H9 (cell line): Measurements from ENCODE around the gene HOXA9. TPM values are rescaled to one million over a fixed set of nuclear protein-coding genes. Genes with fewer than 3 reads are reported as not detected.

Experiments
- DNase-seq: peaks from one replicate; pipeline ENCODE4 v3.0.0-alpha.2; 2017
- H2AFZ ChIP-seq: one replicate; pipeline ENCODE4 v1.6.1; 2013; ENCODE audit warnings: mild to moderate bottlenecking, low read length, control low read depth, moderate library complexity
- H2AK5ac ChIP-seq: 2 replicates; pipeline ENCODE4 v1.6.1; 2013; ENCODE audit warnings: low read length, control low read depth, mixed read lengths; ENCODE audit not compliant: insufficient read length
- H2BK120ac ChIP-seq: one replicate; pipeline ENCODE4 v1.6.1; 2013; ENCODE audit warnings: low read depth, mild to moderate bottlenecking, low read length, control low read depth, inconsistent platforms; ENCODE audit not compliant: poor library complexity, severe bottlenecking
- H2BK12ac ChIP-seq: 2 replicates; pipeline ENCODE4 v1.6.1; 2013; ENCODE audit warnings: low read length, control low read depth, mixed read lengths, low read depth; ENCODE audit not compliant: insufficient read length
- H2BK15ac ChIP-seq: 2 replicates; pipeline ENCODE4 v1.6.1; 2013; ENCODE audit warnings: low read depth, low read length, control low read depth
- H2BK20ac ChIP-seq: one replicate; pipeline ENCODE4 v1.6.1; 2013; ENCODE audit warnings: low read depth, mild to moderate bottlenecking, low read length, control low read depth, inconsistent platforms; ENCODE audit not compliant: poor library complexity, severe bottlenecking
- H2BK5ac ChIP-seq: 2 replicates; pipeline ENCODE4 v1.6.1; 2013; ENCODE audit warnings: low read length, control low read depth, mixed read lengths; ENCODE audit not compliant: insufficient read length
- H3K14ac ChIP-seq: 2 replicates; pipeline ENCODE4 v1.6.1; 2013; ENCODE audit warnings: low read length, control low read depth; ENCODE audit not compliant: insufficient read depth
- H3K18ac ChIP-seq: 2 replicates; pipeline ENCODE4 v1.6.1; 2013; ENCODE audit warnings: low read depth, mild to moderate bottlenecking, mixed read lengths, low read length, control low read depth; ENCODE audit not compliant: insufficient read length
- H3K23ac ChIP-seq: 2 replicates; pipeline ENCODE4 v1.6.1; 2013; ENCODE audit warnings: low read length, control low read depth, mixed read lengths, low read depth; ENCODE audit not compliant: insufficient read length
- H3K23me2 ChIP-seq: 2 replicates; pipeline ENCODE4 v1.6.1; 2013; ENCODE audit warnings: low read depth, mild to moderate bottlenecking, mixed read lengths, low read length, control low read depth; ENCODE audit not compliant: insufficient read length, poor library complexity, severe bottlenecking
- H3K27ac ChIP-seq: 2 replicates; pipeline ENCODE4 v1.5.1; 2013; ENCODE audit warnings: low read length, control low read depth, mixed read lengths, low read depth; ENCODE audit not compliant: insufficient read length
- H3K27me3 ChIP-seq: 2 replicates; pipeline ENCODE4 v1.6.1; 2013; ENCODE audit warnings: low read length, control low read depth, inconsistent platforms; ENCODE audit not compliant: insufficient read depth
- H3K4ac ChIP-seq: 2 replicates; pipeline ENCODE4 v1.6.1; 2013; ENCODE audit warnings: low read depth, mild to moderate bottlenecking, control low read depth, inconsistent platforms, low read length, moderate library complexity
- H3K4me1 ChIP-seq: 2 replicates; pipeline ENCODE4 v1.6.1; 2013; ENCODE audit warnings: low read length, control low read depth, inconsistent platforms; ENCODE audit not compliant: insufficient read depth
- H3K4me2 ChIP-seq: 2 replicates; pipeline ENCODE4 v1.6.1; 2013; ENCODE audit warnings: low read length, control low read depth, mixed read lengths; ENCODE audit not compliant: insufficient read length, insufficient read depth
- H3K56ac ChIP-seq: 2 replicates; pipeline ENCODE4 v1.6.1; 2013; ENCODE audit warnings: low read depth, mild to moderate bottlenecking, mixed read lengths, low read length, control low read depth; ENCODE audit not compliant: insufficient read length
- H3K79me1 ChIP-seq: 2 replicates; pipeline ENCODE4 v1.6.1; 2013; ENCODE audit warnings: low read depth, mild to moderate bottlenecking, moderate library complexity, low read length, control low read depth, inconsistent platforms; ENCODE audit not compliant: insufficient read depth, poor library complexity, severe bottlenecking
- H3K79me2 ChIP-seq: 2 replicates; pipeline ENCODE4 v1.6.1; 2013; ENCODE audit warnings: low read length, control low read depth, inconsistent platforms; ENCODE audit not compliant: insufficient read depth
- H3K9ac ChIP-seq: 2 replicates; pipeline ENCODE4 v1.6.1; 2013; ENCODE audit warnings: low read length, control low read depth, mixed read lengths; ENCODE audit not compliant: insufficient read length; ENCODE audit errors: extremely low read depth
- H3K9me3 ChIP-seq: one replicate; pipeline ENCODE4 v1.6.1; 2013; ENCODE audit warnings: low read depth, low read length, inconsistent platforms; ENCODE audit not compliant: control insufficient read depth
- H3T11ph ChIP-seq: one replicate; pipeline ENCODE4 v1.6.1; 2013; ENCODE audit warnings: mild to moderate bottlenecking, low read length, control low read depth, inconsistent platforms
- H4K20me1 ChIP-seq: one replicate; pipeline ENCODE4 v1.6.1; 2013; ENCODE audit not compliant: control insufficient read depth, insufficient read length, insufficient read depth
- H4K5ac ChIP-seq: 2 replicates; pipeline ENCODE4 v1.6.1; 2013; ENCODE audit warnings: low read depth, mild to moderate bottlenecking, mixed read lengths, low read length, control low read depth; ENCODE audit not compliant: insufficient read length
- H4K8ac ChIP-seq: replicated peaks from 2 replicates; pipeline ENCODE4 v1.6.1; 2013; ENCODE audit warnings: low read length, control low read depth, mixed read lengths, low read depth; ENCODE audit not compliant: insufficient read length
- H4K91ac ChIP-seq: 2 replicates; pipeline ENCODE4 v1.6.1; 2013; ENCODE audit warnings: low read depth, mild to moderate bottlenecking, moderate library complexity, mixed read lengths, low read length, control low read depth; ENCODE audit not compliant: insufficient read length
- H3K27ac Mint-ChIP-seq, 3 experiments: 2 replicates in 2 of 3; 3 replicates in 1 of 3; pipeline ENCODE4 v1.8.0; 2020 to 2021; ENCODE audit warnings: mixed read lengths in 3 of 3, mild to moderate bottlenecking in 1 of 3, moderate library complexity in 1 of 3
- H3K27me3 Mint-ChIP-seq: 2 replicates; pipeline ENCODE4 v1.8.0; 2021; ENCODE audit warnings: low read depth, mild to moderate bottlenecking, moderate library complexity, mixed read lengths
- H3K36me3 Mint-ChIP-seq, 3 experiments: 2 replicates in 2 of 3; 3 replicates in 1 of 3; pipeline ENCODE4 v1.8.0; 2020 to 2021; ENCODE audit warnings: low read depth in 3 of 3, mixed read lengths in 3 of 3; ENCODE audit not compliant: insufficient read depth in 1 of 3
- H3K4me1 Mint-ChIP-seq, 2 experiments: 2 replicates each; pipeline ENCODE4 v1.8.0; 2020; ENCODE audit warnings: mixed read lengths in 2 of 2
- H3K4me3 Mint-ChIP-seq, 2 experiments: 2 replicates in 1 of 2; 3 replicates in 1 of 2; pipeline ENCODE4 v1.8.0; 2020 to 2021; ENCODE audit warnings: mild to moderate bottlenecking in 2 of 2, mixed read lengths in 2 of 2, moderate library complexity in 1 of 2
- H3K9me3 Mint-ChIP-seq, 2 experiments: 2 replicates in 1 of 2; 3 replicates in 1 of 2; pipeline ENCODE4 v1.8.0; 2020; ENCODE audit warnings: mild to moderate bottlenecking in 2 of 2, mixed read lengths in 2 of 2, moderate library complexity in 1 of 2
- WGBS: extraction: QIAGEN DNeasy Blood & Tissue Kit; methylation state at CpG from one replicate; pipeline ENCODE4 v1.1.7; 2013; ENCODE audit warnings: missing lambda C conversion rate, low lambda C conversion rate, mixed read lengths; ENCODE audit not compliant: insufficient read length; ENCODE audit errors: extremely low coverage; 5-methylcytosine and 5-hydroxymethylcytosine counted together
- total RNA-seq: library from RNA; stranded (reverse); gene quantifications from 2 replicates; pipeline ENCODE4 v1.2.1, GENCODE V29; 2021
- TF ChIP-seq, protein P1 (sequence below): fragments of 200-600 bp; sonication (generic); conservative IDR thresholded peaks from 3 replicates; pipeline ENCODE4 v1.8.0; 2021; ENCODE audit warnings: antibody characterized with exemption, mild to moderate bottlenecking

Gene HOXA9
- total RNA-seq, 1 experiment from 2014 or later: not detected

GRCh38 chr7:27139334-27140125 lies 25.8 kb downstream of the HOXA9 start:
- no peak overlapping the region for H2BK15ac ChIP-seq
- no peak overlapping the region for H3K27ac ChIP-seq
- H3K4me3 Mint-ChIP-seq: no peak overlapping the region; a peak in 1 of 5 replicates

More at GRCh38 chr7:27139334-27140125, 25.8 kb downstream of the HOXA9 start:
- no peaks in the 10 kb centered on the region for H3K4me1 ChIP-seq
- H4K8ac ChIP-seq: no peak overlapping the region
- H3T11ph ChIP-seq: no peak overlapping the region
- H2AK5ac ChIP-seq: no peak overlapping the region
- no peak overlapping the region for H2BK5ac ChIP-seq
- TF ChIP-seq, protein P1, sequence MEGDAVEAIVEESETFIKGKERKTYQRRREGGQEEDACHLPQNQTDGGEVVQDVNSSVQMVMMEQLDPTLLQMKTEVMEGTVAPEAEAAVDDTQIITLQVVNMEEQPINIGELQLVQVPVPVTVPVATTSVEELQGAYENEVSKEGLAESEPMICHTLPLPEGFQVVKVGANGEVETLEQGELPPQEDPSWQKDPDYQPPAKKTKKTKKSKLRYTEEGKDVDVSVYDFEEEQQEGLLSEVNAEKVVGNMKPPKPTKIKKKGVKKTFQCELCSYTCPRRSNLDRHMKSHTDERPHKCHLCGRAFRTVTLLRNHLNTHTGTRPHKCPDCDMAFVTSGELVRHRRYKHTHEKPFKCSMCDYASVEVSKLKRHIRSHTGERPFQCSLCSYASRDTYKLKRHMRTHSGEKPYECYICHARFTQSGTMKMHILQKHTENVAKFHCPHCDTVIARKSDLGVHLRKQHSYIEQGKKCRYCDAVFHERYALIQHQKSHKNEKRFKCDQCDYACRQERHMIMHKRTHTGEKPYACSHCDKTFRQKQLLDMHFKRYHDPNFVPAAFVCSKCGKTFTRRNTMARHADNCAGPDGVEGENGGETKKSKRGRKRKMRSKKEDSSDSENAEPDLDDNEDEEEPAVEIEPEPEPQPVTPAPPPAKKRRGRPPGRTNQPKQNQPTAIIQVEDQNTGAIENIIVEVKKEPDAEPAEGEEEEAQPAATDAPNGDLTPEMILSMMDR: no peak
- peaks cover 7 to 13% of the 10 kb centered on the region in 2 experiments for H3K4me1 Mint-ChIP-seq
- no peaks in the 10 kb centered on the region for H3K9me3 ChIP-seq
- WGBS: no CpG with 5 or more reads among the region's 53 CpGs
- H3K27me3 Mint-ChIP-seq: peaks cover 100% of the 10 kb centered on the region
- H3K18ac ChIP-seq: no peak overlapping the region
- no peak overlapping the region for H3K56ac ChIP-seq
- H2AFZ ChIP-seq: no peak overlapping the region
- no peak overlapping the region for H3K4me2 ChIP-seq
- no peak overlapping the region for H4K5ac ChIP-seq
- peaks cover 98% of the 10 kb centered on the region for H3K27me3 ChIP-seq
- H3K79me2 ChIP-seq: no peaks in the 10 kb centered on the region
- no peak overlapping the region for H3K27ac Mint-ChIP-seq
- no peaks in the 10 kb centered on the region for H3K79me1 ChIP-seq
- DNase-seq: peak; percentile 65
- no peak overlapping the region for H3K4ac ChIP-seq
- H3K9me3 Mint-ChIP-seq: peaks cover 0 to 20% of the 10 kb centered on the region in 2 experiments
- H3K14ac ChIP-seq: no peak overlapping the region
- no peak overlapping the region for H2BK12ac ChIP-seq
- no peak overlapping the region for H3K9ac ChIP-seq
- no peak overlapping the region for H4K91ac ChIP-seq
- no peaks in the 10 kb centered on the region for H4K20me1 ChIP-seq
- no peaks in the 10 kb centered on the region; a peak in 1 of 7 replicates for H3K36me3 Mint-ChIP-seq
- no peak overlapping the region for H3K23ac ChIP-seq
- H2BK120ac ChIP-seq: no peak overlapping the region
- H3K23me2 ChIP-seq: peaks cover 10% of the 10 kb centered on the region
- no peak overlapping the region for H2BK20ac ChIP-seq
